Neural progenitor cell (in vitro differentiated cells): Measurements from ENCODE around the gene TBATA. TPM values are rescaled to one million over a fixed set of nuclear protein-coding genes. Genes with fewer than 3 reads are reported as not detected.

Source experiments
- DNase-seq: peaks from one replicate; pipeline ENCODE4 v3.0.0-alpha.2; 2016; ENCODE audit warnings: low spot score
- H2AFZ ChIP-seq: fragments of 200-600 bp; sonication (generic); replicated peaks from 2 replicates; pipeline ENCODE4 v1.6.1; 2016; ENCODE audit warnings: antibody characterized with exemption
- H3F3A ChIP-seq: fragments of 200-600 bp; sonication (generic); 2 replicates; pipeline ENCODE4 v1.6.1; 2016; ENCODE audit warnings: antibody characterized with exemption, low read depth
- H3K27ac ChIP-seq: fragments of 200-600 bp; sonication (generic); 2 replicates; pipeline ENCODE4 v1.5.1; 2016; ENCODE audit warnings: mild to moderate bottlenecking
- H3K27me3 ChIP-seq: fragments of 200-600 bp; sonication (generic); 2 replicates; pipeline ENCODE4 v1.6.1; 2016; ENCODE audit warnings: mild to moderate bottlenecking, moderate library complexity
- H3K36me3 ChIP-seq: fragments of 200-600 bp; sonication (generic); 2 replicates; pipeline ENCODE4 v1.5.1; 2016
- H3K4me1 ChIP-seq: fragments of 200-600 bp; sonication (generic); 2 replicates; pipeline ENCODE4 v1.6.1; 2016; ENCODE audit warnings: mixed run types
- H3K4me2 ChIP-seq: fragments of 200-600 bp; sonication (generic); 2 replicates; pipeline ENCODE4 v1.6.1; 2016
- H3K4me3 ChIP-seq: fragments of 200-600 bp; sonication (generic); 2 replicates; pipeline ENCODE4 v1.5.1; 2016
- H3K79me2 ChIP-seq: fragments of 200-600 bp; sonication (generic); 2 replicates; pipeline ENCODE4 v1.6.1; 2016; ENCODE audit warnings: low read depth
- H3K9ac ChIP-seq: fragments of 200-600 bp; sonication (generic); 2 replicates; pipeline ENCODE4 v1.6.1; 2016
- H3K9me3 ChIP-seq: fragments of 200-600 bp; sonication (generic); 2 replicates; pipeline ENCODE4 v1.5.1; 2016; ENCODE audit warnings: low read depth
- H4K20me1 ChIP-seq: fragments of 200-600 bp; sonication (generic); 2 replicates; pipeline ENCODE4 v1.6.1; 2016; ENCODE audit warnings: low read depth
- H3K27ac Mint-ChIP-seq: 3 replicates; pipeline ENCODE4 v1.8.0; 2021; ENCODE audit warnings: mixed read lengths
- H3K27me3 Mint-ChIP-seq: 2 replicates; pipeline ENCODE4 v1.8.0; 2022; ENCODE audit warnings: low read depth, mild to moderate bottlenecking, inconsistent platforms, moderate library complexity, mixed read lengths; ENCODE audit not compliant: insufficient read depth
- H3K36me3 Mint-ChIP-seq: 3 replicates; pipeline ENCODE4 v1.8.0; 2021; ENCODE audit warnings: mixed read lengths
- H3K4me1 Mint-ChIP-seq: 3 replicates; pipeline ENCODE4 v1.8.0; 2021; ENCODE audit warnings: mixed read lengths
- H3K4me3 Mint-ChIP-seq: 3 replicates; pipeline ENCODE4 v1.8.0; 2021; ENCODE audit warnings: mild to moderate bottlenecking, moderate library complexity, mixed read lengths
- H3K9me3 Mint-ChIP-seq: 3 replicates; pipeline ENCODE4 v1.8.0; 2020; ENCODE audit warnings: mixed read lengths
- CTCF ChIP-seq: fragments of 200-600 bp; sonication (generic); IDR thresholded peaks from 2 replicates; pipeline ENCODE4 v1.5.1; 2017; ENCODE audit warnings: antibody characterized with exemption, mild to moderate bottlenecking
- EZH2 ChIP-seq: fragments of 200-600 bp; sonication (generic); IDR thresholded peaks from 2 replicates; pipeline ENCODE4 v1.6.1; 2017; ENCODE audit warnings: antibody characterized with exemption, mild to moderate bottlenecking, moderate library complexity
- EZH2phosphoT487 ChIP-seq: fragments of 200-600 bp; sonication (generic); IDR thresholded peaks from 2 replicates; pipeline ENCODE4 v1.6.1; 2017; ENCODE audit warnings: antibody characterized with exemption
- total RNA-seq: library from RNA; depleted of rRNA; stranded (reverse); fragments of >200 nt; gene quantifications from 2 replicates; pipeline ENCODE4 v1.2.3, GENCODE V29; 2015; ENCODE audit warnings: low replicate concordance

Gene TBATA
- total RNA-seq, 1 donor from 2014 or later, result not detected

DNA sequence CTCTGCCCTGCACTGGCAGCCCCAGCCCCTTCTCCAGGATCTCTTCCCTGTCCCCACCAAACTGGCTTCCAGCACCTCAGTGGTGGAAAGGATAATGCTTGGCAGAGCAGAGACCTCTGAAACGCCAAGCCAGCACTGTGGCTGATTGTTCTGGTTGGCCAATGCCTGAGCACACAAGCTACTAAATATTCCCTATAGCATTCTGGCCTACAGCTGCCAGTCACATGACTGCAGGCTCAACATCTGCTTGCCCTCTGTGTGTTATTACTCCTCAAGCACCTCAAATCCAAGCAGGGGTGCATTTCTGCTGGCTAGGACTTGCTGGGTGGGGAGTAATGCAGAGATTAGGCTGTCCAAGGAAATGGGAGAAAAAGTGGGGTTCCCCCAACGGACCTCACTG lies 6.1 kb downstream of the TBATA start:
- Histone ChIP-seq H3K9ac (no peak overlapping the region), H3K4me1 (no peaks in the 10 kb centered on the region), H3K4me2 (no peak overlapping the region), H3K36me3 (no peaks in the 10 kb centered on the region), H3K27ac (no peak overlapping the region), H3K27me3 (no peaks in the 10 kb centered on the region), H3K4me3 (no peak overlapping the region), H2AFZ (no peak overlapping the region), H3K9me3 (no peaks in the 10 kb centered on the region), H3K79me2 (no peaks in the 10 kb centered on the region), H3F3A (no peaks in the 10 kb centered on the region), H4K20me1 (no peaks in the 10 kb centered on the region)
- Mint-ChIP-seq H3K36me3 (no peaks in the 10 kb centered on the region), H3K9me3 (no peaks in the 10 kb centered on the region), H3K4me1 (peaks cover 4% of the 10 kb centered on the region), H3K27ac (peak overlapping the region; percentile 46), H3K27me3 (peaks cover 5% of the 10 kb centered on the region), H3K4me3 (no peak overlapping the region)
- TF ChIP-seq EZH2, result no peak
- no peak for TF ChIP-seq EZH2phosphoT487
- TF ChIP-seq CTCF, result no peak
- no peak for DNase-seq

GRCh38 chr10:70778267-70778924 lies 6.8 kb downstream of the TBATA start:
- H3K27ac Mint-ChIP-seq, result peak overlapping the region; percentile 69

GRCh38 chr10:70777063-70777875 lies 7.9 kb downstream of the TBATA start:
- H3K27me3 ChIP-seq, result no peaks in the 10 kb centered on the region
- Mint-ChIP-seq H3K9me3 (no peaks in the 10 kb centered on the region), H3K27ac (peak overlapping the region; percentile 6), H3K27me3 (peaks cover 8% of the 10 kb centered on the region), H3K36me3 (no peaks in the 10 kb centered on the region), H3K4me3 (no peak overlapping the region), H3K4me1 (peaks cover 2% of the 10 kb centered on the region)
- no peak overlapping the region for H3K4me3 ChIP-seq
- no peaks in the 10 kb centered on the region for H3K79me2 ChIP-seq
- H3K4me1 ChIP-seq, result no peaks in the 10 kb centered on the region
- H3K36me3 ChIP-seq, result no peaks in the 10 kb centered on the region
- H3K9me3 ChIP-seq, result no peaks in the 10 kb centered on the region
- H4K20me1 ChIP-seq, result no peaks in the 10 kb centered on the region
- H2AFZ ChIP-seq, result no peak overlapping the region
- no peak for TF ChIP-seq EZH2
- H3K4me2 ChIP-seq, result no peak overlapping the region
- DNase-seq, result no peak
- H3K27ac ChIP-seq, result no peak overlapping the region
- H3K9ac ChIP-seq, result no peak overlapping the region
- H3F3A ChIP-seq, result no peaks in the 10 kb centered on the region

More at GRCh38 chr10:70778267-70778924, 6.8 kb downstream of the TBATA start:
- no peaks in the 10 kb centered on the region for H3K36me3 ChIP-seq
- H3K79me2 ChIP-seq, result no peaks in the 10 kb centered on the region
- no peak for TF ChIP-seq CTCF
- no peaks in the 10 kb centered on the region for H4K20me1 ChIP-seq
- peaks cover 5% of the 10 kb centered on the region for H3K27me3 Mint-ChIP-seq
- no peaks in the 10 kb centered on the region for H3K9me3 ChIP-seq
- no peaks in the 10 kb centered on the region for H3K4me1 ChIP-seq
- H3K9me3 Mint-ChIP-seq, result no peaks in the 10 kb centered on the region
- no peak overlapping the region for H3K4me3 ChIP-seq
- H3K9ac ChIP-seq, result no peak overlapping the region
- no peak overlapping the region for H2AFZ ChIP-seq
- H3K27ac ChIP-seq, result no peak overlapping the region
- H3K27me3 ChIP-seq, result no peaks in the 10 kb centered on the region
- no peak for DNase-seq
- no peaks in the 10 kb centered on the region for H3K36me3 Mint-ChIP-seq
- no peak overlapping the region for H3K4me2 ChIP-seq
- H3K4me3 Mint-ChIP-seq, result no peak overlapping the region
- H3F3A ChIP-seq, result no peaks in the 10 kb centered on the region
- H3K4me1 Mint-ChIP-seq, result peaks cover 5% of the 10 kb centered on the region
